ENCODE data around the gene WDR19. TPM values are rescaled to one million over a fixed set of nuclear protein-coding genes. Genes with fewer than 3 reads are reported as not detected.
A peak's percentile ranks its signal among the peaks of the same experiment; 100 is the strongest.
"Not testable (repeated sequence)": the region's sequence is repeated elsewhere in the genome, so short reads cannot be mapped to it uniquely, and the experiment has no call there.

Gene WDR19
- total RNA-seq, 1 experiment from 2014 or later, result 7.8 TPM

DNA sequence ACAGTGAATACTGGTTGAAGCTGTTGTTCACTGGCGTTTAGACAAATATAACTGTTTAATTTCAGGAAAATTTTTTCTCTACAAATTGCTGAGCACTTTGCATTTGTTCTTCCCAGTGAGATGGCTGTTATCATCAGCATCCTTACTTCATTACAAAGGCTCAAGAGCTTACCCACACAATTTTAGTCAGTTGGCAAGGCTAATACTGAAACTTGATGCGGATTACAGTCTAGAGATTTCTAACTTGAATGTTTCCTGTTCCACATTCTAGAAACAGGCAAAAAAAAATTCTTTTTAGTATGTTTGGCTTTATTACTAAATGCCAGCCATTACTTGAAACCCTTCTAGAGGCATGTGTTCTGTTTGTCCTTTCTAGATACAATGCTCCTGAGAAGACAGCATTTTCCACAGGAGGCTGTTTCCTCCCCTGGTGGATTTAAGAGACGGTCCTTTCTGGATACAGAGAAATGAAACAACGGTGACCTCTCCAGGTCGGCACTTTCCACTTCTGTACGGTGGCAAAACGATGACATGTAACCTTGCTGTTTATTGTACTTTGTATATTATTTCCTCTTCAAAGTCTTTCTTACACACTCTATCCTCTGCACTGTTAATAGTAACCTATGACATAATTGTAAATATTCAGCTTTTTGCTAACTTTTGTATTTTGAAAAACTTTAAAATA lies 102.9 kb downstream of the WDR19 start:
- no peak for DNase-seq (ENCODE audit: low read depth)
- in situ Hi-C loops (cut with HindIII; ENCODE audit: low pct_unique_long_range_greater_than_20kb, low sequenced_read_pairs), result no loop called here

DNA sequence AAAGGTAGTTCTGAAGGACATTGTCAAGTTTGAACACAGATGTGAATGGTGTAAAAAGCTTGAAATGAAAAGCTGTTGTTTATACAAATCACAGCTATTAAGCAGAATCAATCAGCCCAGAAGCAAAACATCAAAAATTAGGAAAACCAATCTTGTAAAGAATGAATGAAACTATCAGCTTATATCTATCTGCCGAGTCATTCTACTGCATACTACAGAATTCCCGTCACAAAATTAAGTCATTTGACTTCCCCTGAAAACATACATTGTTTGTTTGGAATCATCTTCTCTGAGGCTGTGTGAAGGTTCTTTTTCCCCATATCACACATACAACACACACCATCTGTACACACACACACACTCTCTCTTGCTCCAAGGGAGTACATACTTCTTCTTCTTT lies 103.5 kb downstream of the WDR19 start:
- in situ Hi-C loops (cut with HindIII; ENCODE audit: low pct_unique_long_range_greater_than_20kb, low sequenced_read_pairs), result no loop called here

DNA sequence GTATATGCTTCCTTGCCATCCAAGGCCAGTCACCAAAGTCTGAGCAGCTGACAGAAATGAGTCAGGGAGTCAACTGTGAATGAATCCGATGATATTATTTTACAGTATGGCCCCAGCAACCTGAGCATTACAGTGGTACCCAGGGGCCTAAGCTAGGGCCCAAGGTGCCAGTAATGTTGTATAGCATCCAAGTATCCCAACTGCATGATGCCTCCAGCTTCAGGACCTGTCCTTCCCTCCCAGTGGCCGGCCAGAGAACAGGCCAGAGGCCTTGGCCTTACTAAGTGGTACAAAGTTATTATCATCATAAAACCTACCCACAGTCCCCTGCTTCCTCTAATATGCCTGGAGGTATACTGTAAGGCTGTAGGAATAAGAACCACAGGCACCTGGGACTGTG lies 103.9 kb downstream of the WDR19 start:
- in situ Hi-C loops (cut with HindIII; ENCODE audit: low pct_unique_long_range_greater_than_20kb, low sequenced_read_pairs), result no loop called here
- DNase-seq (ENCODE audit: low read depth), result no peak

More for the DNA sequence above, 103.5 kb downstream of the WDR19 start:
- no peak for DNase-seq (ENCODE audit: low read depth)

DNA sequence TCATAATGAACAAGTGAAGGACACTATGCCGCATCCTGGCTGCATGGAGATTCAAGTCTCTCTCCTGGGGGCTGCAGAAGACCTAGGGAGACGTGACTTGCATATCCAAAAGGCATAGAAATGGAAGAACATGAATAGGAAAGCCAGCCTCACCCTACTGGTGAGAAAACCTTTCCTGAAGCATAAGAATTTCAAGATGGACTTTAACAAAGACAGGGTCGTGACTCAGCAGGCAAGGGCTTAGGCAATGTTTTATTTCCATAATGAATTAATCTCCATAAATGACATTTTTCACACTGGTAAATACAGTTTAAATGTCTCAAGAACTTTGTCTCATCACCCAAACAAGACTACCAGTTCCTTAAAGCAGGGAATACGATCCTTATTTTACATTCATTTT lies 104.9 kb downstream of the WDR19 start:
- in situ Hi-C loops (cut with HindIII; ENCODE audit: low pct_unique_long_range_greater_than_20kb, low sequenced_read_pairs), result no loop called here
- DNase-seq (ENCODE audit: low read depth), result no peak

DNA sequence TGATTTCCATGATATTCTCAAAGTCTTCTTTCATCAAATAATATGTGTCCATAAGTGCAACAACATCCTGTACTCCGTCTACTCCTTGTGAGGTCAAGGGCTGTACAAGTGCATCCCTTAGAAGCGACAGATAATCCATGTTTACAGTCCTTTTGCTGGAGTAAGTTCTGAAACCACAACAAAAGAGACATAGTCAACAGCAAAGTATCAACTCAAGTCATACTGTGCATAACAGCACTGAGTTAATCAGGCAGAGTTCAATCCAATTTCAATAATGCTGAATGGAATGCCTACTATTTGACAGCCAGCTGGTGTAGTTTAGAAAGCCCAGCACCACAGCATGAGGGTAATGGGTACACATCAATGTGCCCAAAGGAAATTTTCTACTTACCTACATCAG lies 109.4 kb downstream of the WDR19 start:
- DNase-seq (ENCODE audit: low read depth), result no peak
- in situ Hi-C loops (cut with HindIII; ENCODE audit: low pct_unique_long_range_greater_than_20kb, low sequenced_read_pairs), result no loop called here

DNA sequence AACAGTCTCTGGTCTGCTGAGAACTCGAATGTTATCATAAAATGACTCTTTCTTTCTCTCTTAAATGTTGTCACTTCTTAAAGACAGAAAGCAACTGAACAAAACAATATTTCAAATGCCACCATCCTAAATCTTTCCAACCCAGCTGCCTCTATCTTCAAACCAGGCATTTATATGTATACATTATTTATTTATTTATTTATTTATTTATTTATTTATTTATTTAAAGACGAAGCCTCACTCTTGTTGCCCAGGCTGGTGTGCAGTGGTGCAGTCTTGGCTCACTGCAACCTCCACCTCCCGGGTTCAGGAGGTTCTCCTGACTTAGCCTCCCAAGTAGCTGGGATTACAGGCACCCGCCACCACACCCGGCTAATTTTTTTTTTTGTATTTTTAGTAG lies 110.1 kb downstream of the WDR19 start:
- in situ Hi-C loops (cut with HindIII; ENCODE audit: low pct_unique_long_range_greater_than_20kb, low sequenced_read_pairs); DNase-seq (ENCODE audit: low read depth): not testable (repeated sequence)

DNA sequence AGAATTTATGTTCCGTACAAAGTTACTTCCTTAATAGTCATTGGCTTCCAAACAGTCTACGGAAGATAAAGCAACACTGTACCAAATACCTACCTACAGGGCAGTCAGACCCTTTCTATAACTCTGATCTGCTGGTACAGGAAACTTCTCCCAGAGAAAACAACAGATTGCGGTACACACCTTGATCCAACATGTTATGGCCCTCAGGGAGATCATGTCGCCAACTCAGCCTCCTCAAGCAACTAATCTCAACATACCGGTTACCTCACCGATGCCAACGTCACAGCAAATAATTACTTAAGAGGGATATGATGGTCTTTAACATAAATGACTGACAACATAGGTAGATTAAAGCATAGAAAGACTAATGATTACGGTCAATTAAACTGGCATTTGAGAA lies 113.5 kb downstream of the WDR19 start:
- in situ Hi-C loops (cut with HindIII; ENCODE audit: low pct_unique_long_range_greater_than_20kb, low sequenced_read_pairs), result no loop called here
- no peak for DNase-seq (ENCODE audit: low read depth)

DNA sequence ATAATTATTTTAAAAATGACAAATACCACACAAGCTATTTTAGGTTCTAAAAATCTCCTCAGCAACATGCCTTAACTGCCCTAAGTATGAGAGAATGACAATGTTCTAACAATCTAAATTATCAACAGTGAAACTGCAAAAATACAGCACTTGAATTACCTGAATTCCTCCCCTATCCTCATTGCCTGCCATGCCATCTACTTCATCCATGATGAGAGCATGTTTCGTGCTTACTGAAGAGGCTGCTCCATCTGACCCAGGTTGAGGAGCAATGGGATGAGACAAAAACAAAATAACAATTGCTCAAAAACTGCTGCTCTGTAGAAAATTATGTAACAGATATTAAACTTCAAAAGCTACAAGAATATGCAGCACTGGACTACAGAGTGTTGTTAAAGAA lies 120.6 kb downstream of the WDR19 start:
- no peak for DNase-seq (ENCODE audit: low read depth)
- in situ Hi-C loops (cut with HindIII; ENCODE audit: low pct_unique_long_range_greater_than_20kb, low sequenced_read_pairs), result no loop called here

DNA sequence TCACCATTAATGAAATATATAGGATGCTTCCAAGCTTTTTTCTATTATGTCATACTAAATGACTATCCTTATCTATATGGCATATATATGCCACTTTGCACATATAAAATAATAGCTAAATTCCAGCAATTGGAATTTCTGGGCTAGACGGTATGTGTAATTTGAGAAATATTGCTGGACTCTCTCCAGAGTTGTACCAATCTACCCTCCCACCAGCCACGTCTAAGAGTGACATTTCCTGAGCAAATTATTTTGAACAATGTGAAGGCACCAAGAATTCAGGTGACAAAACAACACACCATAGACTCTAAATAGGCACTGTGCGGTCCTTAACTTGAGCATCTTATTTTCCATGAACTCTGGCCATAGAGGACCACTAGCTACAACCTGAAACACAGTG lies 121.5 kb downstream of the WDR19 start:
- in situ Hi-C loops (cut with HindIII; ENCODE audit: low pct_unique_long_range_greater_than_20kb, low sequenced_read_pairs), result no loop called here
- DNase-seq (ENCODE audit: low read depth), result no peak

DNA sequence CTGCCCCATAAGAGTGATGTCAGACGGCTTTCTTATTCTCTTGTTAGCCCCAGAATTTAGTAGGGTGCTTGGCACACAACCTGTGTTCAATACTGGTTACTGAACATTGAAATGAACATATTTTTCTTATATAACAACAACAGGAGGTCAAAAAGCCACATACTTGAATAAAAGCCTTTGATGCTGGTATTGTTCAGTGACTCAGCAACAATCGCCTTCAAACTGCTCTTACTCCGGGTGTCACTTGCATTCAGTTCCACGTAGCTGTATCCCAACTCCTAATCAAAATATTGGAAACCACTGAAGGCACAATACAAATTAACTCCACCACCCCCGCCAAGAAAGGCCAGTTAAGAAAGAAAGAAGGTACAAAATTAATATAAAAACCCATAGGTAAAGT lies 122.3 kb downstream of the WDR19 start:
- DNase-seq (ENCODE audit: low read depth), result peak; percentile 32
- in situ Hi-C loops (cut with HindIII; ENCODE audit: low pct_unique_long_range_greater_than_20kb, low sequenced_read_pairs), result no loop called here

DNA sequence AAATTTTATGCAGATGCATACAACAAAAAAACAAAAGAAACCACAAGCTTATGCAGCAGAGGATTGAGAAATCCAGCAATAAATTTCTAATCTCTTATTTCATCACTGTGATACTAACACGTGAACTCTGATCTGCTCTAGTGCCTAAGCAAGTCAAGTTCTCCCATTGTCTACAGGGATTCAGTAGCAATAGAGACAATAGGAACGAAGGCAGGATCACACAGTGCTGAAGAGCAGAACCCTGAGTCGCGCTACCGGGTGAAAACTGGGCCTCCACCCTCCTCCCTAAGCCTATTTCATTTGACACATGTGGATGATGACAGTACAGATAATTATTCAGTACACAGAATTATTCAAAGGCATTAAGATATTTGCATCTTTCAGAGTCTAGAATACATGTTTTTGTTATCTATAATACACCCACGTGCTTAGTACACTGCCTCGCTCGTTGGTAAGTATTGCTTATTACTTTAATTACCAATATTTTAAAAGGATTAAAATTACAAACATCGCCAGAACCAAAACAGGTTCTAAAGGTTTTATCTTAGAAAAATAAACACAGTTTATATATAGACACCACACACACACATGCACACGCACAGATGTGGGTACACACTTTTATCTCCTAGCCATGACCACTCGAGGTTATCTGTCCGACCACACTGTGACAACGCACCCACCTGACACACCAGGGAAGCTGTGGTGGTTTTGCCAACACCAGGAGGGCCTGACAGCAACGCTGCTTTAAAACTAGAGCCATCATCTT lies 123.8 kb downstream of the WDR19 start:
- no peak for DNase-seq (ENCODE audit: low read depth)
- in situ Hi-C loops (cut with HindIII; ENCODE audit: low pct_unique_long_range_greater_than_20kb, low sequenced_read_pairs), result no loop called here

DNA sequence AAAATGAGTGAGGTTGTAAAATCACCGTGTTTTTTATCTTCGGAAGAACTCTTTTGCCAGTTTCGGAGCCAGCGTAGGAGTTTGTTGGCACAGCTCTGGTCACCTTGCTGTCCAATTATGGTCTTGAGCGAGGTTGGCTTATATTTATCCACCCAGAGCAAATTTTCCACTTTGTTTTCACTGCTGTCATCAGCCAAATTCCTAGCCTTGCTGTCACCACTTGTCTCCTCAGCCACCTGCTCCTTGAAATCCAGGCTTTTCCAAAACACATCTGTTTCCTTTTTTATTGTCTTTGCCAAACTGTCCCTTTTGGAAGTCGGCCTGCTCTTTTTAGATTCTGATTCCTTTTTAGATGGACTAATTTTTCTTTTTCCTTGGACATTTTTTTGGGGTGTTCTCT lies 126.3 kb downstream of the WDR19 start:
- in situ Hi-C loops (cut with HindIII; ENCODE audit: low pct_unique_long_range_greater_than_20kb, low sequenced_read_pairs), result no loop called here
- DNase-seq (ENCODE audit: low read depth), result no peak

DNA sequence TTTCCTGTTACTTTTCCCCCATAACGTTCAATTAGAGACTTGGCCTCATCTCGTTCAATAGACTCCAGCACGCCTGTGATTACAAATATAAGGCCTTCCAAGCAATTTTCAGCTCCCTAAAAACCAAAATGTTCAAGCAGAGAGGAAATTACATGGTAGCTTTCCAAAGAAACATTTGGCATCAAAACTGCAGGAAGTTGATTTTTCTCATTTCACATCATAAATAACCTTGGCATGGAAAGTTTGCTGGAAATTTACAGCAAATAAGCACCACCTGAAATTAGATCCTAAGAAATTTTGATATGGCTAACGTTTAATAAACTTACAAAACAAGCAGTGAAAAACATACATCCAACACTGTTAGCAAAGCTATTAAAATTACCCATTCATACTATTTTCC lies 130.5 kb downstream of the WDR19 start:
- in situ Hi-C loops (cut with HindIII; ENCODE audit: low pct_unique_long_range_greater_than_20kb, low sequenced_read_pairs), result no loop called here
- no peak for DNase-seq (ENCODE audit: low read depth)

DNA sequence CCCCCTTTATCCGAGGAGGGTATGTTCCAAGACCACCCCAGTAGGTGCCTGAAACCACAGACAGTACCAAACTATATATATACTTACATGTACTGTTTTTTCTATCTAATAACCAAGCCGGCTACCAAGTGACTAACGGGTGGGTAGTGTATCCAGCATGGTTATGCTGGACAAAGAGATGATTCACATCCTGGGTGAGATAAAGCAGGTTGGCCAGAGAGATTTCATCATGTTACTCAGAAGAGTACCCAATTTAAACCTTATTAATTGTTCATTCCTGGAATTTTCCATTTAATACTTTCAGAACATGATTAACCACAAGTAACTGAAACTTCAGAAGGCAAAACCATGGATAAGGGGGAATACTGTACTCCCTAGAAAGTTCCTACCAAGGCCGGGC lies 137.3 kb downstream of the WDR19 start:
- peak; percentile 54 for DNase-seq (ENCODE audit: low read depth)
- in situ Hi-C loops (cut with HindIII; ENCODE audit: low pct_unique_long_range_greater_than_20kb, low sequenced_read_pairs), result no loop called here

DNA sequence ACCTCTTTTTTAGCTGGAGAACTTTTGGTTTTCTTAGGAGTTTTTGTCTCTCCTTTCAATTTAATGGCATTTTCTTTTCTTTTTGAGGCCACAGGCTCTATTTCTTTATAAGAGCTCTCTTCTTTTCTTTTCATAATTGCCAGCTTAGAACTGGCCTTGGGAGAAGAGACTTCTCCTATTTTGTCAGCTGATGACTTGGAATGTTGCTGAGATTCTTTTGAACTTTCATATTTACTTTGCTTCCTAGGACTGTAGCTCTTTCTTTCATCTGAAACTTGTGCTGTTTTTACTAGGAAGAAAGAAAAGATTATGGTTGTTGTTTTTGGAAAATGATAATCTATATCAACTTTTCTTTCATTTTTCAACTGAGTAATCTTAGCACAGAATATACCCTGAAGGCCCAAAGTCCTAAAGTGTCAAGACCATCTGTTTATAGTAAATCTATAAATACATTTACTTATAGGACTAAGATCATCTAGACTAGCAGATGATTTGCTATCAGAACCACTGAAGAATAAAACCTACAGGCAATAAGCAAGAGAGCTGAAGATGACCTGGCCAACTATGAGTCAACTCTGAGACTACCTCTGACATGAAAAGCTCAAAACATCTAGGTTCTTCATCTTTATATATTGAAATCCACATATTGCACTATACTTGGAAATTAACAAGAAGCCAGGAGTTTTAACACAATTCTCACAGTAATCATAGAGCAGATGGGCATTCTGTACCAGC lies 138.2 kb downstream of the WDR19 start:
- no peak for DNase-seq (ENCODE audit: low read depth)

DNA sequence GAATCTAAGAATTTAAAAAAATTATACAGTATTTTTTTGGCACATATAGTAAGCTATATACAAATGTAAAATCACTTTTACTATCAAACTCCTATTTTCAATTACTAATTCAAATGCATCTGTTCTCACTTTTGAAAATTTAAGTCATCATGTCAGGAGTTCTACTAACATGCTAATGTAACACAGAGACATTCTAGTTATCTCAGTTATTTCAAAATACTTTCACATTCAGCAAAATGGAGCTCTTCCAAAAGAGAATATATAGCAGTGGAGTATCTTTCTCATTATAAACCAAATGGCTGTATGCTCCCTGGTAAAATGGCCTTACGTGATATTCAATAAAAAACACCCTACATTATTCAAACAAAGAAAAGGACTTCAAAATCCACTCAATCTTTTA lies 141.5 kb downstream of the WDR19 start:
- in situ Hi-C loops (cut with HindIII; ENCODE audit: low pct_unique_long_range_greater_than_20kb, low sequenced_read_pairs), result no loop called here
- DNase-seq (ENCODE audit: low read depth), result no peak

More for the DNA sequence above, 138.2 kb downstream of the WDR19 start:
- in situ Hi-C loops (cut with HindIII; ENCODE audit: low pct_unique_long_range_greater_than_20kb, low sequenced_read_pairs), result no loop called here

DNA sequence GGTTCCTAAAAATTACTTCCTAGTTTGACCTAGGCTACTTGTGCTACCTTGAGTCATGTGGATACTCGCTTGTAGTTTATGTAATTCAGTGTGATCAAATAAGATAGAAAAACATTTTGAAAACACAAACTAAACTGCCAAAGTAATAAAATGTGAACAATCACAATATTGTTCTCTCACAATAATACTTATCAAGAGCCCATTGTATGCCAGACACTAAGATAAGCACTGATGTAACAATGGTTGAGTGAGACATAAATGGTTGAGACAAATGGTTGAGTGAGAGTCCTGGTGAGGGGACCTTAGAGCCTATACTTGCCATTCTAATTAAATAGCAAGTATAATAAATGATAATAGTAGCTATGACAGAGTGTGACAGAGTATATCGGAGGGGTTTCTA lies 142.1 kb downstream of the WDR19 start:
- DNase-seq (ENCODE audit: low read depth), result no peak
- in situ Hi-C loops (cut with HindIII; ENCODE audit: low pct_unique_long_range_greater_than_20kb, low sequenced_read_pairs), result no loop called here

DNA sequence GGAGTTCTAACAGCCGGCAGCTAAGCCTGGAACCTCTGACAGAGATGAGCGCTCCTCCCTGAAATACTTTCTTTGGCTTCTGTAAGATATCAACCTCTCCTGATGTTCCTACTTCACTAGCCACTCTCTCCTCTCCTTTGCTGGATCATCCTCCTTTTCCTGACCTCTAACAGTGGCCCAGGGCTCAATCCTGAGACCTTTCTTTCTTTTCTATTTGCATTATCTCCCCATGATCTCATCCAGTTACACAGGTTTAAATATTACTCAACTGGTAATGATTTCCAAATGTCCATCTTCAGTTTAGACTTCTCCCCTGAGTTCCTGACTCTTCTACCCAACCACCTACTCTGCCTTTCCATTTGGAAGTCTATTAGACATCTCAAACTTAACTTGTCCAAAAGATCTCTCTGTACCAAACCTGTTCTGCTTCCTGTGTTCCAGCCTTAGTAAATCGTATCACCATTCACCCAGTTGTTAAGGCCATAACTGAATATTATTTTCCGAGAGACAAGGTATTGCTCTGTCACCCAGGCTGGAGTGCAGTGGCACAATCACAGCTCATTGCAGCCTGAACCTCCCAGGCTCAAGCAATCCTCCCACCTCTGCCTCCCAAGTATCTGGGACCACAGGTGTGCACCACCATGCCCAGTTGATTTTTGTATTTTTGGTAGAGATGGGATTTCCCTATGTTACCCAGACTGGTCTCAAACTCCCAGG lies 142.7 kb downstream of the WDR19 start:
- DNase-seq (ENCODE audit: low read depth), result peak; percentile 28
- in situ Hi-C loops (cut with HindIII; ENCODE audit: low pct_unique_long_range_greater_than_20kb, low sequenced_read_pairs), result no loop called here
